ENCODE data around the gene KIR2DL3. TPM values are rescaled to one million over a fixed set of nuclear protein-coding genes. Genes with fewer than 3 reads are reported as not detected.
"Not testable (repeated sequence)": the region's sequence is repeated elsewhere in the genome, so short reads cannot be mapped to it uniquely, and the experiment has no call there.

KIR2DL3 gene
- total RNA-seq, 1 donor from 2014 or later, result not detected

- not testable (repeated sequence) for H3K27me3 Mint-ChIP-seq (ENCODE audit: low read depth); H3K4me1 Mint-ChIP-seq; DNase-seq (ENCODE audit: low read depth, low spot score); H3K4me3 Mint-ChIP-seq; H3K27ac Mint-ChIP-seq (ENCODE audit: unreplicated experiment)
- Mint-ChIP-seq H3K36me3 (ENCODE audit: low read depth) (peaks cover 16% of the 10 kb centered on the region), H3K9me3 (peaks cover 29% of the 10 kb centered on the region)
Measured at GRCh38 chr19:54766464-54766863, 28.2 kb downstream of the KIR2DL3 start.

GRCh38 chr19:54769646-54770045, 31.3 kb downstream of the KIR2DL3 start, which contains the start of gene KIR2DL1:
Gene KIR2DL1 (plus strand): TSS chr19:54769793. CDS start chr19:54769851, 58 bp downstream.
- not testable (repeated sequence) for H3K27me3 Mint-ChIP-seq (ENCODE audit: low read depth); H3K27ac Mint-ChIP-seq (ENCODE audit: unreplicated experiment); H3K4me1 Mint-ChIP-seq; H3K4me3 Mint-ChIP-seq; DNase-seq (ENCODE audit: low read depth, low spot score)
- Mint-ChIP-seq H3K36me3 (ENCODE audit: low read depth) (peaks cover 33% of the 10 kb centered on the region), H3K9me3 (peaks cover 39% of the 10 kb centered on the region)

GRCh38 chr19:54770511-54770910, 32.2 kb downstream of the KIR2DL3 start:
- not testable (repeated sequence) for DNase-seq (ENCODE audit: low read depth, low spot score); H3K4me1 Mint-ChIP-seq; H3K27ac Mint-ChIP-seq (ENCODE audit: unreplicated experiment); H3K27me3 Mint-ChIP-seq (ENCODE audit: low read depth); H3K4me3 Mint-ChIP-seq
- Mint-ChIP-seq H3K36me3 (ENCODE audit: low read depth) (peaks cover 32% of the 10 kb centered on the region), H3K9me3 (peaks cover 39% of the 10 kb centered on the region)

DNA sequence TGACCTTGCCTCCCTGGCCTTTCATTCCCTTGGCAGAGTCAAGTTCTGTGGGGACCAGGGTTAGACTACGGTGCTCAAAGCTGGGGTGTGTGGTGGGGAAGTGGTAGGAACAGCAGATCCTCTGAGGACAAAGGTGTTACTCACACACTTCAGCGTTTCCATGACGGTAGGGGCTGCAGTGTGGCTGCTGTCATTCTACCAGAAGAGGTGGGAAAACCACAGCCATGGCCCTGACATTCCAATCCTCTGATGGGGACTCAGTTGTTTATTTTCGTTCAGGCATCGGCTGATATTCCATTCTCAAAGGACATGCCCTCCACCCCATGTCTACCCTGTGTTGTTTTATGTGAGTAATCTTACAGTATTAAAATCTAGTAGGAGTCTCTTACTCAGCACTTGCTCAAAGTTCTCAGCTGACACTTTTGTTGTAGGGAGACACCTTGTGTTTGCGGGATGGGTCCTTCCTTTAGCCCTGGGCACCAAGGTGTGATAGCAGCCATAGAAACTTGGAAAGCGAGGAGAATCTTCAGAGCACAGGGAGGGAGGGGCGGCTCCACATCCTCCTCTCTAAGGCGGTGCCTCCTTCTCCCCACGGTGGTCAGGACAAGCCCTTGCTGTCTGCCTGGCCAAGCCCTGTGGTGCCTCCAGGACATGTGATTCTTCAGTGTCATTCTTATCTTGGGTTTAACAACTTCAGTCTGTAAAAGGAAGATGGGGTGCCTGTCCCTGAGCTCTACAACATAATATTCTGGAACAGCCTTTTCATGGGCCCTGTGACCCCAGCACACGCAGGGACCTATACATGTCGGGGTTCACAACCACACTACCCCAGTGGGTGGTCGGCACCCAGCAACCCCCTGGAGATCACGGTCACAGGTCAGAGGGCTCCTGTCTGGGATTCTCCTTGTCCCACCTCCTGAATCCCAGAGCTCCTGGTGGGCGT, 33.0 kb downstream of the KIR2DL3 start:
- not testable (repeated sequence) for H3K4me3 Mint-ChIP-seq; H3K27ac Mint-ChIP-seq (ENCODE audit: unreplicated experiment); DNase-seq (ENCODE audit: low read depth, low spot score); H3K27me3 Mint-ChIP-seq (ENCODE audit: low read depth); H3K4me1 Mint-ChIP-seq
- Mint-ChIP-seq H3K36me3 (ENCODE audit: low read depth) (peaks cover 32% of the 10 kb centered on the region), H3K9me3 (peaks cover 41% of the 10 kb centered on the region)

GRCh38 chr19:54772666-54773065, 34.4 kb downstream of the KIR2DL3 start:
- not testable (repeated sequence) for DNase-seq (ENCODE audit: low read depth, low spot score); H3K27me3 Mint-ChIP-seq (ENCODE audit: low read depth); H3K4me1 Mint-ChIP-seq; H3K27ac Mint-ChIP-seq (ENCODE audit: unreplicated experiment); H3K4me3 Mint-ChIP-seq
- Mint-ChIP-seq H3K9me3 (peaks cover 39% of the 10 kb centered on the region), H3K36me3 (ENCODE audit: low read depth) (peaks cover 26% of the 10 kb centered on the region)

DNA sequence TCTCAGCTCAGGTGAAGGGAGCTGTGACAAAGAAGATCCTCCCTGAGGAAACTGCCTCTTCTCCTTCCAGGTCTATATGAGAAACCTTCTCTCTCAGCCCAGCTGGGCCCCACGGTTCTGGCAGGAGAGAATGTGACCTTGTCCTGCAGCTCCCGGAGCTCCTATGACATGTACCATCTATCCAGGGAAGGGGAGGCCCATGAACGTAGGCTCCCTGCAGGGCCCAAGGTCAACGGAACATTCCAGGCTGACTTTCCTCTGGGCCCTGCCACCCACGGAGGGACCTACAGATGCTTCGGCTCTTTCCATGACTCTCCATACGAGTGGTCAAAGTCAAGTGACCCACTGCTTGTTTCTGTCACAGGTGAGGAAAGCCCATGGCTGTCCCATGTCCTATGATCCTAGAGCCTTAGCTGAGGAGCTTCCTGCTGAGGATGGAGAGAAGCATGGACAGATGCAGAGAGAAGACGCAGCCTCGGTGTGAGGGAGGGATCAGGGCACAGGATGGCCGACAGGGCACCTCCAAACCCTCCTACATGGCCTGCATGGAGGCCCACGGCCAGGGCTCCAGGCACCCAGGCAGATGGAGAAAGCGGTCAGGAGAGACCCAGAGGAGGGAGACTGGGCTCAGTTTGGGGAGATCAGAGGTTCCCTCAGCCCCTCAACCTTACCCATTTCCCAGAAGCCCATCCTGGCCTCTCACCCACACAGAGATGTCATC, 36.9 kb downstream of the KIR2DL3 start:
- H3K27ac Mint-ChIP-seq (ENCODE audit: unreplicated experiment); H3K27me3 Mint-ChIP-seq (ENCODE audit: low read depth); H3K4me1 Mint-ChIP-seq; DNase-seq (ENCODE audit: low read depth, low spot score); H3K4me3 Mint-ChIP-seq: not testable (repeated sequence)
- H3K36me3 Mint-ChIP-seq (ENCODE audit: low read depth), result peaks cover 21% of the 10 kb centered on the region
- H3K9me3 Mint-ChIP-seq, result peaks cover 32% of the 10 kb centered on the region

DNA sequence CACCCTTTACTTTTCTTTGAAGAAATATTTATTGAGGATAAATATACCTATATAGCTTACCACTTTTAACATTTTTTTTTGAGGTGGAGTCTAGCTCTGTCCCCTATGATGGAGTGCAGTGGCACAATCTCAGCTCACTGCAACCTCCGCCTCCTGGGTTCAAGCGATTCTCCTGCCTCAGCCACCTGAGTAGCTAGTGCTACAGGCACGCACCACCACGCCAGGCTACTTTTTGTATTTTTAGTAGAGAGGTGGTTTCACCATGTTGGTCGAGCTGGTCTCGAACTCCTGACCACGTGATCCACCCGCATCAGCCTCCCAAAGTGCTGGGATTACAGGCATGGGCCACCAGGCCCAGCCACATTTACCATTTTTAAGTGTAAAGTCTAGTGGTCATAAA, 37.5 kb downstream of the KIR2DL3 start:
- H3K9me3 Mint-ChIP-seq, result peaks cover 29% of the 10 kb centered on the region
- peaks cover 19% of the 10 kb centered on the region for H3K36me3 Mint-ChIP-seq (ENCODE audit: low read depth)
- H3K4me1 Mint-ChIP-seq; H3K4me3 Mint-ChIP-seq; H3K27ac Mint-ChIP-seq (ENCODE audit: unreplicated experiment); H3K27me3 Mint-ChIP-seq (ENCODE audit: low read depth); DNase-seq (ENCODE audit: low read depth, low spot score): not testable (repeated sequence)

GRCh38 chr19:54777851-54778250, 39.5 kb downstream of the KIR2DL3 start:
- not testable (repeated sequence) for H3K4me3 Mint-ChIP-seq; DNase-seq (ENCODE audit: low read depth, low spot score); H3K4me1 Mint-ChIP-seq; H3K27me3 Mint-ChIP-seq (ENCODE audit: low read depth); H3K27ac Mint-ChIP-seq (ENCODE audit: unreplicated experiment)
- peaks cover 30% of the 10 kb centered on the region for H3K9me3 Mint-ChIP-seq
- peaks cover 14% of the 10 kb centered on the region for H3K36me3 Mint-ChIP-seq (ENCODE audit: low read depth)

DNA sequence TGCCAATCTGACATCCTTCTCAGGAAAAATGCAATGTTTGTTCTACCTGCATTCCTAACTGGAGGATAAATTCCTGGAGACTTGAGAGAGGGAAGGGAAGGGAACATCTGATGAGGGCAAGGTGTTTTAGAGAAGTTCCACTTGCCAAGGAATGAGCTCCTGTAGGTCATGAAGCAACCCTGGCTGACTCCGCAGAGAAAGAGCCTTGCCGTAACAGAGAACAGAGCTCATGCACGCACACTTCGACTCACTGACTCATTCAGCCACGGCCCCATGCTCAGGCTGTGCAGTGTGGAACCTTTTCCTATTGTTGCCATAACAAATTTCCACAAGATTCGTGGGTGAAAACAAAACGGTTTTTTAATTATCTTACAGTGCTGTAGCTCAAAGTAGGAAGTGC, 40.6 kb downstream of the KIR2DL3 start:
- not testable (repeated sequence) for H3K4me1 Mint-ChIP-seq; H3K36me3 Mint-ChIP-seq (ENCODE audit: low read depth); H3K27ac Mint-ChIP-seq (ENCODE audit: unreplicated experiment); DNase-seq (ENCODE audit: low read depth, low spot score); H3K4me3 Mint-ChIP-seq; H3K27me3 Mint-ChIP-seq (ENCODE audit: low read depth)
- H3K9me3 Mint-ChIP-seq, result peaks cover 25% of the 10 kb centered on the region

- H3K4me1 Mint-ChIP-seq; H3K36me3 Mint-ChIP-seq (ENCODE audit: low read depth); DNase-seq (ENCODE audit: low read depth, low spot score); H3K27ac Mint-ChIP-seq (ENCODE audit: unreplicated experiment); H3K4me3 Mint-ChIP-seq; H3K27me3 Mint-ChIP-seq (ENCODE audit: low read depth): not testable (repeated sequence)
- H3K9me3 Mint-ChIP-seq, result peaks cover 24% of the 10 kb centered on the region
Measured at GRCh38 chr19:54782916-54783315, 44.6 kb downstream of the KIR2DL3 start.

DNA sequence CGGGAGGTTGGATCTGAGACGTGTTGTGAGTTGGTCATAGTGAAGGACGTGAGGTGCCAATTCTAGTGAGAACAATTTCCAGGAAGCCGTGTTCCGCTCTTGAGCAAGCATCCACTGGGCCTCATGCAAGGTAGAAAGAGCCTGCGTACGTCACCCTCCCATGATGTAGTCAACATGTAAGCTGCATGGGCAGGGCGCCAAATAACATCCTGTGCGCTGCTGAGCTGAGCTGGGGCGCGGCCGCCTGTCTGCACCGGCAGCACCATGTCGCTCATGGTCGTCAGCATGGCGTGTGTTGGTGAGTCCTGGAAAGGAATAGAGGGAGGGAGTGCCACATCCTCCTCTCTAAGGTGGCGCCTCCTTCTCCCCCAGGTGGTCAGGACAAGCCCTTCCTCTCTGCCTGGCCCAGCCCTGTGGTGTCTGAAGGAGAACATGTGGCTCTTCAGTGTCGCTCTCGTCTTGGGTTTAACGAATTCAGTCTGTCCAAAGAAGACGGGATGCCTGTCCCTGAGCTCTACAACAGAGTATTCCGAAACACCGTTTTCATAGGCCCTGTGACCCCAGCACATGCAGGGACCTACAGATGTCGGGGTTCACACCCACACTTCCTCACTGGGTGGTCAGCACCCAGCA, 47.9 kb downstream of the KIR2DL3 start:
- H3K9me3 Mint-ChIP-seq, result peaks cover 30% of the 10 kb centered on the region
- not testable (repeated sequence) for H3K4me3 Mint-ChIP-seq; H3K27me3 Mint-ChIP-seq (ENCODE audit: low read depth); H3K27ac Mint-ChIP-seq (ENCODE audit: unreplicated experiment); DNase-seq (ENCODE audit: low read depth, low spot score); H3K4me1 Mint-ChIP-seq; H3K36me3 Mint-ChIP-seq (ENCODE audit: low read depth)

GRCh38 chr19:54788154-54788553, 49.8 kb downstream of the KIR2DL3 start:
- not testable (repeated sequence) for H3K36me3 Mint-ChIP-seq (ENCODE audit: low read depth); H3K4me3 Mint-ChIP-seq; H3K27me3 Mint-ChIP-seq (ENCODE audit: low read depth); DNase-seq (ENCODE audit: low read depth, low spot score); H3K4me1 Mint-ChIP-seq; H3K27ac Mint-ChIP-seq (ENCODE audit: unreplicated experiment)
- H3K9me3 Mint-ChIP-seq, result peaks cover 31% of the 10 kb centered on the region

Data from neural crest cell (in vitro differentiated cells).